ENCODE data around the gene LGR5. TPM values are rescaled to one million over a fixed set of nuclear protein-coding genes. Genes with fewer than 3 reads are reported as not detected.

The LGR5 gene
- total RNA-seq, 1 donor from 2014 or later, result 0.32 TPM

DNA sequence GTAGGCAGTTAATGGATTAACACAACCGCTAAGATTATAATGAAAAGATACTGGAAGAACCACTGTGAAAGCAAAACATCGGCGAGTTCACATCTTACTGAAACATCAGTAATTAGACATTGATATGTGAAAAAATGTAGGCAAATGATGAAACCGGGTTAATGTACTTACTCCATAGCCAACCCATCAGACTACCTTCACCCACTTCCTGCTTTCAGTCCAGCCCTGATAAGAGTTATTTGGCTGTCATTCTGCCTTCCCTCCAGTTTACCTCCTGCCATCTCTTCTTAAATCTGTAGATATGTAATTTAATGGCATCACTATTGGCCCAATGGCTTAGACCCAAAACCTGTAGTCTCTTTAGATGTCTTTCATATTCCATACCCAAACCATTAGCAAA lies 46.0 kb upstream of the LGR5 start:
- Mint-ChIP-seq H3K36me3 (ENCODE audit: low read depth, unreplicated experiment) (no peaks in the 10 kb centered on the region), H3K4me1 (ENCODE audit: low read depth, unreplicated experiment) (peaks cover 12% of the 10 kb centered on the region), H3K27ac (ENCODE audit: unreplicated experiment) (no peak overlapping the region), H3K9me3 (ENCODE audit: unreplicated experiment) (peaks cover 2% of the 10 kb centered on the region), H3K4me3 (ENCODE audit: unreplicated experiment) (no peak overlapping the region), H3K27me3 (ENCODE audit: low read depth, unreplicated experiment) (no peaks in the 10 kb centered on the region)
- FAIRE-seq (no peak), DNase-seq (ENCODE audit: low read depth) (no peak)
- H3K4me3 ChIP-seq (ENCODE audit: insufficient read depth, low read depth, low read length), result no peak overlapping the region
- no peak overlapping the region for H3K4me2 ChIP-seq (ENCODE audit: low read length)
- no peak overlapping the region for H2AFZ ChIP-seq (ENCODE audit: low read depth, low read length)
- H3K79me2 ChIP-seq (ENCODE audit: insufficient read depth, low read length), result no peaks in the 10 kb centered on the region
- no peaks in the 10 kb centered on the region for H3K9me3 ChIP-seq (ENCODE audit: insufficient read depth, low read depth, low read length)
- H3K4me1 ChIP-seq (ENCODE audit: insufficient read depth, low read length), result peaks cover 4% of the 10 kb centered on the region
- H3K36me3 ChIP-seq (ENCODE audit: insufficient read depth, low read length), result no peaks in the 10 kb centered on the region
- no peak for TF ChIP-seq EZH2 (IDR thresholded peaks at IDR 0.05; ENCODE audit: insufficient read depth, low read length)
- no peak overlapping the region for H3K27ac ChIP-seq (ENCODE audit: low read depth, low read length)
- no peak overlapping the region for H3K9ac ChIP-seq (ENCODE audit: low read length)
- no peaks in the 10 kb centered on the region for H4K20me1 ChIP-seq (ENCODE audit: insufficient read depth, low read length)
- H3K27me3 ChIP-seq (ENCODE audit: insufficient read depth, low read length), result no peaks in the 10 kb centered on the region

- FAIRE-seq (peak; percentile 75), DNase-seq (ENCODE audit: low read depth) (peak; percentile 51)
- no peak for TF ChIP-seq CTCF (IDR thresholded peaks at IDR 0.05; ENCODE audit: insufficient read depth, low read depth, low read length)
- peak overlapping the region; percentile 40 for H3K4me2 ChIP-seq (ENCODE audit: low read length)
- H3K36me3 Mint-ChIP-seq (ENCODE audit: low read depth, unreplicated experiment), result no peaks in the 10 kb centered on the region
- H3K27ac ChIP-seq (ENCODE audit: low read depth, low read length), result peak overlapping the region; percentile 34
- no peaks in the 10 kb centered on the region for H3K27me3 Mint-ChIP-seq (ENCODE audit: low read depth, unreplicated experiment)
- no peak overlapping the region for H3K4me3 Mint-ChIP-seq (ENCODE audit: unreplicated experiment)
- H3K4me1 Mint-ChIP-seq (ENCODE audit: low read depth, unreplicated experiment), result peaks cover 14% of the 10 kb centered on the region
- no peak overlapping the region for H3K9ac ChIP-seq (ENCODE audit: low read length)
- H4K20me1 ChIP-seq (ENCODE audit: insufficient read depth, low read length), result no peaks in the 10 kb centered on the region
- H3K27me3 ChIP-seq (ENCODE audit: insufficient read depth, low read length), result no peaks in the 10 kb centered on the region
- H3K9me3 Mint-ChIP-seq (ENCODE audit: unreplicated experiment), result no peaks in the 10 kb centered on the region
- no peak overlapping the region for H2AFZ ChIP-seq (ENCODE audit: low read depth, low read length)
- H3K36me3 ChIP-seq (ENCODE audit: insufficient read depth, low read length), result no peaks in the 10 kb centered on the region
- H3K4me1 ChIP-seq (ENCODE audit: insufficient read depth, low read length), result peaks cover 4% of the 10 kb centered on the region
- no peaks in the 10 kb centered on the region for H3K9me3 ChIP-seq (ENCODE audit: insufficient read depth, low read depth, low read length)
- H3K4me3 ChIP-seq (ENCODE audit: insufficient read depth, low read depth, low read length), result no peak overlapping the region
- peak overlapping the region; percentile 95 for H3K27ac Mint-ChIP-seq (ENCODE audit: unreplicated experiment)
- H3K79me2 ChIP-seq (ENCODE audit: insufficient read depth, low read length), result no peaks in the 10 kb centered on the region
These were observed 42.1 kb upstream of the LGR5 start for GRCh38 chr12:71397433-71397954.

- no peaks in the 10 kb centered on the region for H3K36me3 Mint-ChIP-seq (ENCODE audit: low read depth, unreplicated experiment)
- Histone ChIP-seq H3K4me3 (ENCODE audit: insufficient read depth, low read depth, low read length) (no peak overlapping the region), H3K9me3 (ENCODE audit: insufficient read depth, low read depth, low read length) (no peaks in the 10 kb centered on the region), H3K79me2 (ENCODE audit: insufficient read depth, low read length) (no peaks in the 10 kb centered on the region), H2AFZ (ENCODE audit: low read depth, low read length) (no peak overlapping the region), H3K4me1 (ENCODE audit: insufficient read depth, low read length) (peaks cover 4% of the 10 kb centered on the region), H4K20me1 (ENCODE audit: insufficient read depth, low read length) (no peaks in the 10 kb centered on the region), H3K27me3 (ENCODE audit: insufficient read depth, low read length) (no peaks in the 10 kb centered on the region), H3K4me2 (ENCODE audit: low read length) (no peak overlapping the region), H3K27ac (ENCODE audit: low read depth, low read length) (no peak overlapping the region), H3K36me3 (ENCODE audit: insufficient read depth, low read length) (no peaks in the 10 kb centered on the region), H3K9ac (ENCODE audit: low read length) (no peak overlapping the region)
- FAIRE-seq (peak; percentile 32), DNase-seq (ENCODE audit: low read depth) (no peak)
- H3K9me3 Mint-ChIP-seq (ENCODE audit: unreplicated experiment), result no peaks in the 10 kb centered on the region
- H3K4me1 Mint-ChIP-seq (ENCODE audit: low read depth, unreplicated experiment), result peaks cover 14% of the 10 kb centered on the region
- no peak for TF ChIP-seq CTCF (IDR thresholded peaks at IDR 0.05; ENCODE audit: insufficient read depth, low read depth, low read length)
- no peak for TF ChIP-seq EZH2 (IDR thresholded peaks at IDR 0.05; ENCODE audit: insufficient read depth, low read length)
- H3K27ac Mint-ChIP-seq (ENCODE audit: unreplicated experiment), result no peak overlapping the region
- no peak overlapping the region for H3K4me3 Mint-ChIP-seq (ENCODE audit: unreplicated experiment)
- H3K27me3 Mint-ChIP-seq (ENCODE audit: low read depth, unreplicated experiment), result no peaks in the 10 kb centered on the region
These were observed 40.4 kb upstream of the LGR5 start for GRCh38 chr12:71399197-71399596.
